GM19023 (cell line): ENCODE measurements around the gene GPR157.
A peak's percentile ranks its signal among the peaks of the same experiment; 100 is the strongest.
"Not testable (repeated sequence)": the region's sequence is repeated elsewhere in the genome, so short reads cannot be mapped to it uniquely, and the experiment has no call there.

ENCODE experiments used
- ATAC-seq: cut with Tn5 transposase; IDR thresholded peaks from one replicate; pipeline ENCODE4 v1.9.1; 2021; ENCODE audit warnings: mild to moderate bottlenecking, moderate library complexity; ENCODE audit not compliant: unreplicated experiment

Gene GPR157

DNA sequence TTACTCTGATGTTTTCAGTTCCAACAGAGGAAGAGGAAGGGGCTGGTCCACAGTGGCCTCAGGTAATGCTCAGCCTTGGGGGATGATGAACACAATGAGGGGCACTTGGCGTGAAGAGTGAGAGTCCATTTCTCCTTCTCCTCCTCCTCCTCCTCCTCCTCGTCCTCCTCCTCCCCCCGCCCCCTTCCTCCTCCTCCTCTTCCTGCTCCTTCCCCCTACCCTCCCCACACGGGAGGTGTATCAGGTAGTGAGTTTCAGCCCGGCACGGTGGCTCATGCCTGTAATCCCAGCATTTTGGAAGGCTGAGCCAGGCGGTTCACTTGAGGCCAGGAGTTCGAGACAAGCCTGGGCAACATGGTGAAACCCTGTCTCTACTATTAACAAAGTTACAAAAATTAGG lies 17.3 kb upstream of the GPR157 start:
- no peak for ATAC-seq

DNA sequence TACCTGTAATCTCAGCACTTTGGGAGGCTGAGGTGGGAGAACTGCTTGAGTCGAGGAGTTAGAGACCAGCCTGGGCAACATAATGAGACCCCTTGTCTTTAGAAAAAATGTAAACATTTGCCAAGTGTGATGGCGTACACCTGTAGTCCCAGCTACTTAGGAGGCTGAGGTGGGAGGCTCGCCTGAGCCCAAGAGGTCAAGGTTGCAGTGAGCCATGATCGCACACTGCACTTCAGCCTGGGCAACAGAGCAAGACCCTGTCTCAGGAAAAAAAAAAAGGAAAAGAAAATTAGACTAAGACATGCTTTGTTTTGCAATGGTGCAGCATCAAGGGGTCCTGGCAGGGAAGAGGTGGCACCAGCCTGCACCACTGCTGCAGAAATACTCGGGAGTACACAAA lies 16.8 kb upstream of the GPR157 start:
- no peak for ATAC-seq

DNA sequence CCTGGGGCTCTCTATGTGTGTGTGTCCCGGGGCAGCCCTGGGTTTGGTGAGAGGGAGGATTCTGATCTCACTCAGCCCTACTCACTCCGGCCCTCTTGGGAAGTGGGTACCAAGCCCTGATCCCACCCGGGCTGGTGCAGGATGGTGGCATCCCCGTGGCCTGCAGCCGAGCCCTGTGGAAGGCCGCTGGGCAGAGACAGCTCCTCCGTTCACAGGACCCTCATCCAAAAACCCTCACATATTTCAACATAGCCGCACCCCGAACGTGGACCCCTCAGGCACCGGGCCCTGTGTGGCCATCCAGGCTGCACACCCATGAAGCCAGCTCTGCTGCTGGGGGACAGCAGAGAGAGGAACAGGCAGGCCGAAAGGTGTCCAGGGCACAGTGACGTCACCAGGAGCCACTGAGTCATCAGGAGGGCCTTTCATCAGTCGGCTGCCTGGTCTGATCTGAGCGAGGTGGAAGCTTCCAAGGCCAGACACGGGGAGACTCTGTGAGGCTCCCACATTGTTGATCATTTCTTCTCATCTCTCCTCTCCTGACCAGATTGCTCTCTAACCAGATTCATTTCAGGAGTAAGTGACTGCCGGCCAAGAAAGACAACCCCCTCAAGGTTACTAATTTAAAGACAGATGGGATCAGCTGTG lies 16.2 kb upstream of the GPR157 start:
- ATAC-seq: no peak

DNA sequence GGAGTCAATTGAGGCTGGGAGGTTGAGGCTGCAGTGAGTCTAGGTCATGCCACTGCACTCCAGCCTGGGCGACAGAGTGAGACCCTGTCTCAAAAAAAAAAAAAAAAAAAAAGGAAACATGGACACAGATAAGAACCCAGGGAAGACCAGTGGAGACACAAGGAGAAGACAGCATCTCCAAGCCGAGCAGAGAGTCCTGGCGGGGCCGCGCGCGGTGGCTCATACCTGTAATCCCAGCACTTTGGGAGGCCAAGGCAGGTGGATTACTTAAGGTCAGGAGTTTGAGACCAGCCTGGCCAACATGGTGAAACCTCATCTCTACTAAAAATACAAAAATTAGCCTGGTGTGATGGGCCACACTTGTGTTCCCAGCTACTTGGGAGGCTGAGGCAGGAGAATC lies 15.6 kb upstream of the GPR157 start:
- not testable (repeated sequence) for ATAC-seq

DNA sequence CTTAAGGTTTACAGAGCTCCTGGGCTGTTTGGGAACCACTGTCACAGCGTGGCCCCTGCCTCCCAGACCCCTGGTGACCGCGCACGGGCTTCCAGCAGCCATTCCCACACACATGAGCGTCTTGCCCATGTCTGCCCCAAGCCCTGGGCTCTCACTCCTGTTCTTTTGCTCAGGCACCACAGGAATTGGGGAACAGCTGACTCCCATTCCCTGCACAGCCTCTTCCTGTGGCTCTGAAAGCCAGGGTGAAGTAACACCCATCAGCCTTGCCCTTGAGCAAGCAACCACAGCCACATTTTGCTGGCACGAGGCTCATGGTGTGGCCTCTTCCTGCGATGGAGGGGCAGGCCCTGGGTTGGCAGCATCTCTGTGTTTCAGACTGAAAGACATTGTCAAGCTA lies 14.3 kb upstream of the GPR157 start:
- ATAC-seq: no peak

DNA sequence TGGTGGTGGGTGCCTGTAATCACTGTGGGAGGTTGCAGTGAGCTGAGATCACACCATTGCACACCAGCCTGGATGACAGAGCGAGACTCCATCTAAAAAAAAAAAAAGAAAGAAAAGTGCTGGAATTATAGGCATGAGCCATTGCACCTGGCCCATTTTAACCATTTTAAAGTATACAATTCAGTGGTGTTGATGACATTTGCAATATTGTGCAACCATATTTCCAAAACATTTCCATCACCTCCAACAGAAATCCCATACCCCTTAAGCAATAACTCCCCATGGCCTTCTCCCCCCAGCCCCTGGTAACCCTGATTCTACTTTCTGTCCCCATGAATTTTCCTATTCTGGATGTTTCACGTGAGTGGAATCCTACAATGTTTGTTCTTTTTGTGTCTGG lies 11.0 kb upstream of the GPR157 start:
- ATAC-seq: no peak

DNA sequence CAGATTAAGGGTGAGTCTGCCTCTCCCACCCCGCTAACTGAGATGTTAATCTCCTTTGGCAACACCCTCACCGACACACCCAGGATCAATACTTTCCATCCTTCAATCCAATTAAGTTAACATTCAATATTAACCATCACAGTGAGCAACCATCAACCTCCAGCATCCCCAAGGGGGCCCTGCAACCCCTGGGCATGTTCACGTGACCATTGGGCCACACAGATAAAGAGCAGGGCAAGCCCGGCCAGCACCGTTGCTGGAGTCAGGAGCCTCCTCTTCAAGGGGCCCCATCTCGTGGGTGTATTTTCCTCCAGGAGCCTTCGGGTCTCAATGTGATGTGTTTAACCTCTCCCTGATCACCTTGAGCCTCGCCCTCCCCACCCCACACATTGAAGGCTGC lies 8.0 kb upstream of the GPR157 start:
- no peak for ATAC-seq

DNA sequence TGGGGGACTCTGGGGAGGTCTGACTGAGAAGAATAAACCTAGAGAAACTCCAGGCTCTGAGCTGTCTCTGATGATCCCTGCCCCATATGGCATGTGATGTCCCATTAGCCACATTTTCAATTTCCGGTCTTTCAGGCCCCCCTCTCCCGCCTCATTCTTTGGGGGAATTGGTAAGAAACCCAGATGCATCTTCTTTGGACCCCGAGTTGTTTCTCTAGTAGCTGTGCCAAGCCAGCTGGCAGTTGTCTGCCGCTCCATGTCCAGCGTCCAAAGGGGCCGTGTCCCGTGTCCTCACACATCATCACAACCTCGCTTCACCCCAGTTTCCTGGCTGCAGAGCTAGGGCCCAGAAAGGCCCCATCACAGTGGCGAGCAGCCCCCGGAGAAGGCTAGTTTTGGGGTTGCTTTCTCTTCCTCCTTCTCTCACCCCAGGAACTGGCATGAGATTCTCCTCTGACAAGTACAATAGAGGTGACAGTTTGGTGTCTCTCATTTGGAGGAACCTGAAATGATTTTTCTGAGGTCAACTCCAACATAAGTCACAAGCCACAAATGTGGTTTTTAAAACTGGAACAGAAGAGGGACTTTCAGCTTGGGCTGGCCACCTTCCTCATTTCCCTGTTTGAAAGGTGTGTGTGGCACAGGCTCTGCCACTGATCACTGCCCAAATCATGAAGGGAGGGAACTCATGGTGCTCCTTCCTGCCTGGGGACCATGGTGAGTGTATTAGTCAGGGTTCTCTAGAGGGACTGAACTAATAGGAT lies 6.4 kb upstream of the GPR157 start:
- ATAC-seq: no peak

DNA sequence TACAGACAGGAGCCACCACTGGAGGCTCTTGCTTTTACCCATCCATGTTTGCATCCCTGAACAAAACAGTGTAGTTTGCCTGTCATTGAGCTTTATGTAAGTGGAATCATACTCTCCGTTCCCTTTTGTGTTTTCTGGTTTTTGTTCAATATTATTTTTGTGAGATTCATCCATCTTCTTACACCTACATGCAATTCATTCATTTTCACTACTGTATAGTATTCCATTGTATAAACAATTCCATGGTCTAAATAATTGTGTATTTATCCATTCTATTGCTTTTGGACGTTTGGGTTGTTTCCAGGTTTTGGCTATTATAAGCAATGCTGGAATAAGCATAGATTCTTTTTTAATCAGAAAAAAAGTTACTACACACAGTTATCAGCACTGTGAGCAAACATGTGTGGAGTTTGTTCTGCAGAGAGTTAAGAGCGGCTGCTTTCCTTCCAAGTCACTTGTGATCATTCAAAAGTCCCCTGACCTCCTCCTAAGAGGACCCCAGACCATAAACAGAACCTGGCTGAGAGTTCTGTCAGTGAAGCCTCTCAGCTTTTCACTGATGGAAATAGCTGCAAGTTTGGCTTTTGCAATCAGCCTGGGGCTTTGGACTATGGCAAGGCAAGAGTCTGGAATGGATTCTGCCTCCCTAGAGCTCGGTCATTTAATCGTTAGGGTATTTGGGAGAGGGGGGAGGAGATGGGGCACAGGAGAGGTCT lies 5.1 kb upstream of the GPR157 start:
- no peak for ATAC-seq

DNA sequence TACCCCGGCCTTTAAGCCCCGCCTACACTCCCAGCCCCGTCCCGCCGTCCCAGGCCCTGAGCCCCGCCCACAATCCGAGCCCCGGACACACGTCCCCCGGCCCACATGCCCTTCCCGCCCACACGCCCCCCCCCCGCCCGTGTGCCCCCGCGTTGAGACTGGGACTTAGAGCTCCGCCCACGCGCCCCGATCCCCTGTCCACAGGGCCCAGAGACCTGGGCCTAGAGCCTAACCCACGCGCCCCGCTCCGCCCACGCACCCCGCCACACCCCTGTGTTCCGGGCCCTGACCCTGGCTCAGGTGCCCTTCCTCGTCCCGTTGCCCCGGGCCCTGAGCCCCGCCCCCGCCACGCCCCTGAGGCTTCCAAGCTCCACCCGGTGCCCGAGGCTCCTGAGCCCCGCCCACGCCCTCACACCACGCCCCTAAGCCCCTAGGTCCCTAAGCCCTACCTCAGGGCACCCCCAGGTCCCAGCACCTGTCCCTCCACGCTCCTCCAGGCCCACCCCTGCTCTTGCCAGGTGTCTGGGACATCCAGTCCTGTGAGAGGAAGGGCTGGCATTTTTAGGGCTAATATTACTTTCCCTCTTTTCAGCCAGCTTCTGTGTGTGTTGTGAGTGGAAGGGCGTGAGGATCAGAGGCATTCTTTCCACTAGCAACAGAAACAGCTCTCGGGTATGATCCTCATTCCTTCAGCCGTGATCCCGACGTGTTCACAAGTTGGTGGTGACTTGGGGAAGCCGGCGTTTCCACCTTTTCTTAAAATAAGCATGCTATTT lies 552 bp upstream of the GPR157 start:
- peak; percentile 55 for ATAC-seq

DNA sequence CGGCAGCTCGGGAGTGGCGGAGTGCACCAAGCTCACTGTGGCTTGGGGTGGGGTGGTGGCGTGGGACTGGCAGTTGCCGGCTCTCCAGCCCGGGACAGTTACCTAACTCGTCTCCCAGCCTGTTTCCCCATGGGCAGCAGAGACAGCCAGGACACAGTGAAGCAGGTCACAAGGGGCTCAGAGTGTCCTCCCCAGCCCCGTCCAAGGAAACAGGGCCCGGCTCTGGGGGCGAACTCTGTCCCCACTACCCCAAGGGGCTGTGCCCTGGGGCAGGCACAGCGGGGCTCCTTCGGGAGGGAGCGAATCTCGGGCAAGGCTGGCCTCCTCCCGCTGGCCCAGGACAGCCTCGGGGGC lies 759 bp downstream of the GPR157 start:
- peak; percentile 3 for ATAC-seq

DNA sequence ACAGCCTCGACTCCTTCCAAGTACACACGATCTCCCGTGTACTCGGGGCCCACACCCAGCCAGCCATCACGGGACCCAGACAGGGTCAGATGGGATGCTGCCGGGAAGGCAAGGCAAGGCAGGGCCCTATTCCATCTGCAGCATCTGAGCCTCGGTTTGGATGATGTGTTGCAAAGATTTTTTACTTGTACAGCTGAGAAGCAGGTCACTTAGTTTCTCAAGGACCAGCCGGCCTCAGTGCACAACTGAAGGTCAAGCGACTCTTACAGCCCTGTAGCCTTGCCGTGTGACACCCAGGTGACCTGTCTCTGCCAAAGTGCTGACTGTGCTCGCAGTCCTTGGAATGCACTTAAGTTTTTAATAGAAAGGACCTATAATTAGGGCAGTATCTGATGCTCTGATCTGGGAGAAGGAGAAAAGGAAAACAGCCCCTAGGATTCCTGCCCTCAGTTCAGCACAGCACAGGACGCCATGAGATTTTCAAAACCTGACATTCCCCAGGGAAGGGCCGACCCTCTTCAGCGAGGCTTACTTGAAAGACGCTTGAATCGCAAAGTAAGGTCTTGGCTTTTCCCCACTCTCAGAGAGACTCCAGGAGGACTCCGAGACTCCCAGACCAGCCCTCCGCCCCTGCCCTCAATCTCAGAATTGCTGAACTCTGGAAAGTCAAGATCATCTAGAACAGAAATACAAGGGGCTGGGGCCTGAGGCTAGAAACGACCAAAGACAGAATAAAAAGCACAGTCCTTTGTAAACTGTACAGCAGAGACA lies 1.3 kb downstream of the GPR157 start:
- no peak for ATAC-seq

DNA sequence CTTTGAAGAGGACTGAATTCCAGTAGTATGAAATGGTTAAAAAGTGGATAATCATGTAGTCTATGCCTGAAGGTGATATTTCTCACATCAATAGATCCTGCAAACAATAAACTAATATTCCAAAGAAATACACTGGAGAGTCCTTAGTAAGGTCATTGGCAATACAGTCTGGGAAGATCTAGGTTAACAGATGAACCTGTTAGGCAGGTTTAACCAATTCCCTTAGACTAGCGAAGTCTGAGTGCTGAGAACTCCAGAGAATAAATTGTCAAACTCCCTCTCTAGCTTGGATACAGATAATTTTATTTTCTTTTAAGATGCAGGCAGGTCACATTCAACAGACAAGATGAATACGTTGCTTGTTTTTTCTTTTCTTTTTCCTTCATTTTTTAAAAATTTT lies 2.4 kb downstream of the GPR157 start:
- ATAC-seq: no peak

DNA sequence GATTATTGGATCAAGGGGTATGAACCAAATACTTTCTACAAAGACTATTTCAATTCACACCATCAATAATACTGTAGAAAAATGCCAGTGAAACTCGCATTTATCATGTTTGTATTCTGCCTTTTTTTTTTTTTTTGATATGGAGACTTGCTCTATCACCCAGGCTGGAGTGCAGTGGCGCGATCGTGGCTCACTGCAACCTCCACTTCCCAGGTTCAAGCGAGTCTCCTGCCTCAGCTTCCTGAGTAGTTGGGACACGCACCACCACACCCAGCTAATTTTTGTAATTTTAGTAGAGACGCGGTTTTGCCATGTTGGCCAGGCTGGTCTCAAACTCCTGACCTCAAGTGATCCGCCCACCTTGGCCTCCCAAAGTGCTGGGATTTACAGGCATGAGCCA lies 3.1 kb downstream of the GPR157 start:
- not testable (repeated sequence) for ATAC-seq

DNA sequence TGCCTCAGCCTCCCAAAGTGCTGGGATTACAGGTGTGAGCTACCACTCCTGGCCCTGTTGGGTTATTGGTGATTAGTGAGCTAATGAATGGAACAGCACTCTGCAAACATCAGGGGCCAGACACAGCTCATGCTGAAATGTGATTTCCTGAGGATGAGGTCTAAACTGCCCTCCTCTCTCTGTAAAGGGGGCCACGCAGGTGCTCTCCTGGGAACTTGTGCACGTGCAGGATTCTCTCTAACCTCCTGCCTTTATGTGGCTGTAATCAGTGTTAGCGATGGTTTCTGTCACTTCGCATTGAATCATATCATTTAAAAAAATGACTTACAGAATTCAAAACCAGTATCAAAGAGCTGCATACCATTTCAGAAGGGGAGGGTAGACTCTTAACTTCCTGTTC lies 3.6 kb downstream of the GPR157 start:
- no peak for ATAC-seq

DNA sequence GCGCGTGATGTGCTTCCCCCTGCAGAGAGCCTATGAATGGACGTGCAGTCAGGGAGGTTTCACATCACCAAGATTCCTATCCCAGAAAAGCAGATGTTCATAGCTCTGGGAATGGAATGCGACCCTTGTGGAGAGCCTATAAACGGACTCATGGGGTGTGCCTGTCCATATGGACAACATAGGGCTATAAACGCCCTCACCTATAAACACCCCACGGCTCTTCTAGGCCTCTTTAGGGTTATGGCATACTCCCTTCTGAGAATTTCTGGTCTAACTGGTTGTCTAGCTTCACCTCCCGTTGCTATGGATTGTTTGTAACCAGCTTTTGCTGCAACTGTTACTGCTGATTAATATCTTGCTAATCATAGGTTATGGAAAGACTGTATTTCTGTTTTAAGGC lies 4.5 kb downstream of the GPR157 start:
- not testable (repeated sequence) for ATAC-seq

DNA sequence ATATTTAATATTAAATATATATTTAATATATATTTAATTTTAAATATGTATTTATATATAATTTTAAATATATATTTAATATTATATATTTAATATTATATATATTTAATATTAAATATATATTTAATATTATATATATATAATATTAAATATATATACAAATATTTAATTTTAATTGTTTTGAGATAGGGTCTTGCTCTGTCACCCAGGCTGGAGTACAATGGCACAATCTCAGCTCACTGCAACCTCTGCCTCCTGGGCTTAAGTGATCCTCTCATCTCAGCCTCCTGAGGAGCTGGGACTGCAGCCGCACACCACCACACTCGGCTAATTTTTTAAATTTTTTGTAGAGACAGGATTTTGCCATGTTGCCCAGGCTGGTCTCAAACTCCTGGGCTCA lies 5.2 kb downstream of the GPR157 start:
- not testable (repeated sequence) for ATAC-seq

DNA sequence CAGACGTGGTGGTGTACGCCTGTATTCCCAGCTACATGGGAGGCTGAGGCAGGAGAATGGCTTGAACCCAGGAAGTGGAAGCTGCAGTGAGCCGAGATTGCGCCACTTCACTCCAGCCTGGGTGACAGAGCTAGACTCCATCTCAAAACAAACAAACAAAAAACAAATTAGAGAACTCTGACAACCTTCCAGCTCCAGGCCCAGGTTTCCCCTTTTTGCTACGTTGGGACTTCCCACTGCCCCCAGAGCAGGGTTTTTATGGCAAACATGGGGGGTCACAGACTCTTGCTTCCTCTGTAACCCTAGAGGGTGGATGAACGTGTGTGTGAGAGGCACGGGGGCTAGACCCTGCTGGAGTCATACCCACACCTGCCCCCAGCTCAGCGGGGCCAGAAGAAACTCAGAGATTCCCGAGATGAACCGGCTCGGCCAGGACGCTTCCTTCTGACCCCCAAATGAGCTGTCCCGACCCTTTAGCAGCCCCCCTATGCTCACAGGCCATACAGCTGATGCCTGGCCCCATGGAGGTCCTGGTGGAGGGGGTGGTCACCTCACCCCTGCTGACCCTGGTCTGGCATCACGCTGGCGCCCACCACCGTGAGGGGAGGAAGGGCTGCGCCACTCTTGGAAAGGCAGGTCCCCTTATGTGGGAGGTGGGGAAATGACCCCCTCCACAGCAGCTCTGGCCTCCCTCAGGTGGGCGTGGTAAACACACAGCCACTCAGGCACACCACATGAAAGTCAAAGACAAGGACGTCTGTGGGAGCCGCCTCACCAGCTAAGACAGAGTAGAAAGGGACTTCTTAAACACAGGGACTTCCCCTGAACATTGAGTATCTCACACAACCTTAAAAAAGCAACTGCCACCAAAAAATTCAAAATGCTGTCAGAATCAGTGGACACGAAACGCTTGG lies 7.1 kb downstream of the GPR157 start:
- ATAC-seq: peak; percentile 77

DNA sequence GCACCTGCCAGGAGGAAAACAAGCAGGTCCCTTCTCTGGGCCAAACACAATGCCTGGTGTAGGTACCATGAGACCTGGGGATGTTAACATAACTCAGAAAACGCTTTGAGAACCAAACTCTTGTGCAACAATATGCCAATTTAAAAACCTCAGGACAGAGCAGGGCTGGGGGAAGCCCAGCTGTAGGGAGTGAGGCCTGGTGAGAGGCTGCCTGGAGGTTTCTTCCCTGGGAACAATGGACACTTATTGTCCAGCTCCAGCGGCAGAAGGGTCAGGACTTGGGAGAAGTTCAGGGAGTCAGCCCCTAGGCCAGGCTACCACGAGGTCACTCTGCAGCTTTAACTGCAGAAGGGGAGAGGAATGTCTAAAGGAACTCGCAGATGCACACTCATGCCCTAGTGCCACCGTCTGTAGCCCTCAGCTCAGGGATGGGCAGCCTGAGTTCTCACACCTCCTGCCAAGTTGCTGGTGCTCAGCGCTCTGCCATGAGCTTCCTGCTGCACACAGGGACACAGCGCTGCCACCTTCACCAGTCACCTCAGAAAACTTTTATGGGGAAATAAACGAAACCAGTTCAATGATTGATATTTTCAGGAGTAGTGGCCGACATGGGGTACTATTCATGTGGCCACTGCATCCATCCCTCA lies 8.5 kb downstream of the GPR157 start:
- no peak for ATAC-seq
